Loucy (cell line): ENCODE measurements around the gene CDH4.

Experiments used
- H2AFZ ChIP-seq: fragments of 200-600 bp; sonication (generic); 2 replicates; pipeline ENCODE4 v1.6.0; 2016; ENCODE audit warnings: antibody characterized with exemption, mild to moderate bottlenecking, low read length, moderate library complexity
- H3F3A ChIP-seq: fragments of 200-600 bp; 2 replicates; pipeline ENCODE4 v1.6.0; 2016; ENCODE audit warnings: antibody characterized with exemption, low read depth, mild to moderate bottlenecking
- H3K27me3 ChIP-seq: fragments of 200-600 bp; sonication (generic); 2 replicates; pipeline ENCODE4 v1.6.1; 2014; ENCODE audit warnings: low read length, mild to moderate bottlenecking; ENCODE audit not compliant: insufficient read depth, poor library complexity, severe bottlenecking
- H3K36me3 ChIP-seq: fragments of 200-600 bp; sonication (generic); 2 replicates; pipeline ENCODE4 v1.6.1; 2016; ENCODE audit warnings: low read length; ENCODE audit not compliant: insufficient read depth
- H3K4me1 ChIP-seq: fragments of 200-600 bp; sonication (generic); 2 replicates; pipeline ENCODE4 v1.5.1; 2014; ENCODE audit warnings: low read length, mild to moderate bottlenecking; ENCODE audit not compliant: insufficient read depth, poor library complexity, severe bottlenecking
- H3K4me2 ChIP-seq: fragments of 200-600 bp; sonication (generic); 2 replicates; pipeline ENCODE4 v1.6.0; 2014; ENCODE audit warnings: antibody characterized with exemption, low read length, low read depth, mild to moderate bottlenecking; ENCODE audit not compliant: poor library complexity, severe bottlenecking
- H3K4me3 ChIP-seq: fragments of 200-600 bp; sonication (generic); 2 replicates; pipeline ENCODE4 v1.5.1; 2014; ENCODE audit warnings: low read length, mild to moderate bottlenecking, mixed read lengths; ENCODE audit not compliant: poor library complexity, severe bottlenecking
- H3K79me2 ChIP-seq: fragments of 200-600 bp; sonication (generic); 2 replicates; pipeline ENCODE4 v1.6.1; 2014; ENCODE audit warnings: low read length; ENCODE audit not compliant: insufficient read depth
- H3K9ac ChIP-seq: fragments of 200-600 bp; sonication (generic); 2 replicates; pipeline ENCODE4 v1.6.0; 2014; ENCODE audit warnings: mild to moderate bottlenecking, low read depth, low read length, moderate library complexity; ENCODE audit not compliant: poor library complexity, severe bottlenecking
- H3K9me2 ChIP-seq: fragments of 200-600 bp; sonication (generic); replicated peaks from 2 replicates; pipeline ENCODE4 v1.6.1; 2016; ENCODE audit warnings: low read depth, low read length, mixed read lengths
- H3K9me3 ChIP-seq: fragments of 200-600 bp; sonication (generic); 2 replicates; pipeline ENCODE4 v1.6.1; 2014; ENCODE audit warnings: mild to moderate bottlenecking, antibody characterized with exemption, low read length, low read depth; ENCODE audit not compliant: insufficient read depth
- H4K20me1 ChIP-seq: fragments of 200-600 bp; sonication (generic); 2 replicates; pipeline ENCODE4 v1.6.0; 2014; ENCODE audit warnings: antibody characterized with exemption, low read length, mild to moderate bottlenecking; ENCODE audit not compliant: insufficient read depth, poor library complexity, severe bottlenecking
- CTCF ChIP-seq: fragments of 200-600 bp; sonication (generic); conservative IDR thresholded peaks from 2 replicates; pipeline ENCODE4 v1.5.1; 2014; ENCODE audit warnings: mild to moderate bottlenecking, antibody characterized with exemption, low read length
- EZH2phosphoT487 ChIP-seq: fragments of 200-600 bp; IDR thresholded peaks from 2 replicates; pipeline ENCODE4 v1.6.1; 2018; ENCODE audit warnings: antibody characterized with exemption, mild to moderate bottlenecking, moderate library complexity, borderline replicate concordance

The CDH4 gene

GRCh38 chr20:61816606-61817460, 564.8 kb downstream of the CDH4 start:
- no peak overlapping the region for H3K9ac ChIP-seq
- H3F3A ChIP-seq = no peaks in the 10 kb centered on the region
- H3K4me2 ChIP-seq = no peak overlapping the region
- H3K27me3 ChIP-seq = no peaks in the 10 kb centered on the region
- no peaks in the 10 kb centered on the region for H4K20me1 ChIP-seq
- H3K9me3 ChIP-seq = no peaks in the 10 kb centered on the region
- no peaks in the 10 kb centered on the region for H3K4me1 ChIP-seq
- H3K79me2 ChIP-seq = no peaks in the 10 kb centered on the region
- H3K9me2 ChIP-seq = no peaks in the 10 kb centered on the region
- H2AFZ ChIP-seq = no peak overlapping the region
- H3K4me3 ChIP-seq = no peak overlapping the region
- TF ChIP-seq EZH2phosphoT487 = no peak
- no peak for TF ChIP-seq CTCF
- H3K36me3 ChIP-seq = no peaks in the 10 kb centered on the region

- no peak overlapping the region for H3K4me3 ChIP-seq
- H3K79me2 ChIP-seq = no peaks in the 10 kb centered on the region
- no peaks in the 10 kb centered on the region for H4K20me1 ChIP-seq
- H3K4me1 ChIP-seq = no peaks in the 10 kb centered on the region
- no peak overlapping the region for H3K4me2 ChIP-seq
- no peak overlapping the region for H2AFZ ChIP-seq
- H3K27me3 ChIP-seq = no peaks in the 10 kb centered on the region
- no peak for TF ChIP-seq CTCF
- TF ChIP-seq EZH2phosphoT487 = no peak
- H3K9me2 ChIP-seq = no peaks in the 10 kb centered on the region
- H3F3A ChIP-seq = no peaks in the 10 kb centered on the region
- no peak overlapping the region for H3K9ac ChIP-seq
- H3K36me3 ChIP-seq = no peaks in the 10 kb centered on the region
- no peaks in the 10 kb centered on the region for H3K9me3 ChIP-seq
Measured at GRCh38 chr20:61817575-61817974, 565.5 kb downstream of the CDH4 start.

DNA sequence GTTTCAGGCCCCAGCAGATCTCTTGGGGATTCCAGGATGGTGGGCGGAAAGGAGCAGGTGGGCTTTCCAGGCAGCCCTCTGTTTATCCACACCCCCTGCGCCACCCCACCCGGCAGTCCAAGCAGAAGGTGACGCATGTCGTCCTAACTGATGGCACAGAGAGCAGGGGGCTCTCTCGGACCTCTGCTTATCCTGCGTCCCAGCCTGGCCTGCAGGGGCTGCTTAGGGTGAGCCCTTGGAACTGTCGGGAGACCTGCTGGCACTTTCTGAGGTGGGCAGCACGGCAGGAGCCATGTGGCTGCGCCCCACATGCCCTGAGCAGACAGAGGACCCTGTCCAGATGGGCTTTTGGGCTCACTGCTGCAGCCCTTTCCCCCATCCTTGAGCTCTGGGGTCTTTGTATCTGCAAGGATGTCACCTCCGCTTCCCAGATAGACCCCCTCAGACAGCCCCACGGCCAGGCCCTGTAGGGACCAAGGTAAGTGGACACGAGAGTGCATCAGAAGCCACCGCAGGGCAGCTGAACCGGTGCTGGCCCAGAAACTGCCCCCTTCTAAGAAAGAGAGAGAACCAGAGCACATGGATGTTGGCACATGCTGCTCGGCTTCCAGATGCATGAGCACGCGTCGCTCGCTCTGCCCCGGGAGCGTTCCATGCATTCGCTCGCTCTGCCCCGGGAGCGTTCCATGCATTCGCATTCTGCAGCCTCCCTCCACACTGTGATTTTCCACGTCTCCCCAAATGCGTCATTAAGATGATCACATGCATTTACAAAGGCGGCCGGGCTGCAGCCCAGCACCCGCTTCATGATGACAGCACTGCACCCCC, 566.9 kb downstream of the CDH4 start:
- no peaks in the 10 kb centered on the region; the same call in 1 of the 2 replicates for H3K79me2 ChIP-seq
- no peak overlapping the region for H3K4me3 ChIP-seq
- H2AFZ ChIP-seq = no peak overlapping the region
- no peaks in the 10 kb centered on the region for H3K9me3 ChIP-seq
- no peak for TF ChIP-seq CTCF
- no peak for TF ChIP-seq EZH2phosphoT487
- H3K9me2 ChIP-seq = no peaks in the 10 kb centered on the region
- H3K4me2 ChIP-seq = no peak overlapping the region
- no peaks in the 10 kb centered on the region for H3K4me1 ChIP-seq
- no peaks in the 10 kb centered on the region for H4K20me1 ChIP-seq
- H3K27me3 ChIP-seq = no peaks in the 10 kb centered on the region
- no peak overlapping the region for H3K9ac ChIP-seq
- H3F3A ChIP-seq = no peaks in the 10 kb centered on the region
- no peaks in the 10 kb centered on the region for H3K36me3 ChIP-seq
